ENCODE results near the gene MMP17.
"Not testable (repeated sequence)": the region's sequence is repeated elsewhere in the genome, so short reads cannot be mapped to it uniquely, and the experiment has no call there.

DNA sequence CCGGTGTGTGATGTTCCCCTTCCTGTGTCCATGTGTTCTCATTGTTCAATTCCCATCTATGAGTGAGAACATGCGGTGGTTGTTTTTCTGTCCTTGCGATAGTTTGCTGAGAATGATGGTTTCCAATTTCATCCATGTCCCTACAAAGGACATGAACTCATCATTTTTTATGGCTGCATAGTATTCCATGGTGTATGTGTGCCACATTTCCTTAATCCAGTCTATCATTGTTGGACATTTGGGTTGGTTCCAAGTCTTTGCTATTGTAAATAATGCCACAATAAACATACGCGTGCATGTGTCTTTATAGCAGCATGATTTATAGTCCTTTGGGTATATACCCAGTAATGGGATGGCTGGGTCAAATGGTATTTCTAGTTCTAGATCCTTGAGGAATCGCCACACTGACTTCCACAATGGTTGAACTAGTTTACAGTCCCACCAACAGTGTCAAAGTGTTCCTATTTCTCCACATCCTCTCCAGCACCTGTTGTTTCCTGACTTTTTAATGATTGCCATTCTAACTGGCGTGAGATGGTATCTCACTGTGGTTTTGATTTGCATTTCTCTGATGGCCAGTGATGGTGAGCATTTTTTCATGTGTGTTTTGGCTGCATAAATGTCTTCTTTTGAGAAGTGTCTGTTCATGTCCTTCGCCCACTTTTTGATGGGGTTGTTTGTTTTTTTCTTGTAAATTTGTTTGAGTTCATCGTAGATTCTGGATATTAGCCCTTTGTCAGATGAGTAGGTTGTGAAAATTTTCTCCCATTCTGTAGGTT, 18.5 kb upstream of the MMP17 start:
- TF ChIP-seq CTCF, POLR2A (IDR thresholded peaks at IDR 0.05): not testable (repeated sequence)

All from vagina (tissue), 2 donors.